Smooth muscle cell (in vitro differentiated cells): Measurements from ENCODE around the gene ZFHX2. TPM values are rescaled to one million over a fixed set of nuclear protein-coding genes. Genes with fewer than 3 reads are reported as not detected.

Source experiments
- DNase-seq: peaks from one replicate; lab custom pipeline; 2025; ENCODE audit not compliant: unreplicated experiment; lab: John Stamatoyannopoulos, UW
- H2AFZ ChIP-seq: fragments of 200-600 bp; sonication (generic); 2 replicates; pipeline ENCODE4 v1.6.0; 2016; ENCODE audit warnings: antibody characterized with exemption, low read depth, mild to moderate bottlenecking
- H3F3A ChIP-seq: fragments of 200-600 bp; sonication (generic); 2 replicates; pipeline ENCODE4 v1.6.0; 2017; ENCODE audit warnings: antibody characterized with exemption, low read depth
- H3K27ac ChIP-seq: fragments of 200-600 bp; sonication (generic); 2 replicates; pipeline ENCODE4 v1.5.1; 2016; ENCODE audit warnings: low read depth, mild to moderate bottlenecking
- H3K27me3 ChIP-seq: fragments of 200-600 bp; sonication (generic); 2 replicates; pipeline ENCODE4 v1.6.1; 2016; ENCODE audit warnings: low read depth, mild to moderate bottlenecking
- H3K36me3 ChIP-seq: fragments of 200-600 bp; sonication (generic); 2 replicates; pipeline ENCODE4 v1.5.1; 2016; ENCODE audit warnings: low read depth
- H3K4me1 ChIP-seq: fragments of 200-600 bp; sonication (generic); 2 replicates; pipeline ENCODE4 v1.5.1; 2016; ENCODE audit warnings: low read depth
- H3K4me2 ChIP-seq: fragments of 200-600 bp; sonication (generic); 2 replicates; pipeline ENCODE4 v1.6.0; 2016; ENCODE audit warnings: mild to moderate bottlenecking
- H3K4me3 ChIP-seq: fragments of 200-600 bp; sonication (generic); 2 replicates; pipeline ENCODE4 v1.5.1; 2016; ENCODE audit warnings: mild to moderate bottlenecking
- H3K79me2 ChIP-seq: fragments of 200-600 bp; sonication (generic); 2 replicates; pipeline ENCODE4 v1.6.0; 2016; ENCODE audit warnings: low read depth, mild to moderate bottlenecking
- H3K9ac ChIP-seq: fragments of 200-600 bp; sonication (generic); 2 replicates; pipeline ENCODE4 v1.6.0; 2016; ENCODE audit warnings: low read depth
- H3K9me3 ChIP-seq: fragments of 200-600 bp; sonication (generic); replicated peaks from 2 replicates; pipeline ENCODE4 v1.5.1; 2016; ENCODE audit warnings: low read depth
- H4K20me1 ChIP-seq: fragments of 200-600 bp; sonication (generic); 2 replicates; pipeline ENCODE4 v1.6.0; 2016; ENCODE audit warnings: low read depth
- CTCF ChIP-seq: fragments of 200-600 bp; sonication (generic); IDR thresholded peaks from 2 replicates; pipeline ENCODE4 v1.5.1; 2017; ENCODE audit warnings: borderline replicate concordance, mild to moderate bottlenecking, antibody characterized with exemption; ENCODE audit not compliant: insufficient read depth, poor library complexity, severe bottlenecking
- WGBS: methylation state at CpG from one replicate; pipeline ENCODE4 v1.1.7; 2016; ENCODE audit warnings: low lambda C conversion rate; 5-methylcytosine and 5-hydroxymethylcytosine counted together
- polyA plus RNA-seq: library from polyadenylated mRNA; unstranded; fragments of >200 nt; fragmentation: Nextera tagmentation; extraction: Ambion mirVana; gene quantifications from 2 replicates; pipeline ENCODE4 v1.2.1, GENCODE V29; 2016
- total RNA-seq: library from RNA; depleted of rRNA; stranded (reverse); fragments of >200 nt; gene quantifications from 2 replicates; pipeline ENCODE4 v1.2.3, GENCODE V29; 2014

The ZFHX2 gene
- total and polyA plus RNA-seq, 2 experiments from 2014 or later: 0.27 to 1.4 TPM

DNA sequence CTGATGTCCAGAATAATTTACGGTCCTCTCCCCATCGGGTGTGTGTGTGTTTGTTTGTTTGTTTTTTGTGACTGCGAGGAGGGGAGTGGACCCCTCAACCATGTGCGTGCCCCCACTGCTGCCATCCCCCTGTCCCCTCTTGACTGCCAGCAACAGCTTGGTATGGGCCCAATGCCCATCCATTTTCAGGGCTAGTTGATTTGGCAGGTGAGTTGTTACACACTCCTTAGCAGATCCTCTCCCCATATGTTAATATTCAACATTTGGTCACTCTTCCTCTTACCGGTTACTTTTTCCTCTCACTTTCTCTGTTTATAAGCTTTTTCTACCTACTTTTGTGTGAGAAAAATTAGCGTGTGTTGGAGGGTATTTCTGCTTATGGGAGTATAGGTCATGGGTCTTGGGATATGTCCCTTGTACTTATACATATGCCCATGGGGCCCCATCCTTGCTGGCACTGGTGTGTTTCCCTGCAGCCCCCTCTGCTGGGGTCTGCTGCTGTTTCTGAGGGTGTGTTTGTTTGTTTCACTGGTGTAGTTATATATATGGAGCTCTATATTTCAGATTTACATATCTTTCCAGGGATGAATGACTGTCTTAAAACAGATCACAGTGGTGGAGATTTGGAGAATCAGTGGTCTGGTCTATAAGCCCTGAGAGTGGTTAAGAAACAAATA, 33.8 kb downstream of the ZFHX2 start:
- H3K4me2 ChIP-seq: no peak overlapping the region
- no peaks in the 10 kb centered on the region for H3K36me3 ChIP-seq
- H3K27ac ChIP-seq: no peak overlapping the region
- no peaks in the 10 kb centered on the region for H3K79me2 ChIP-seq
- 91% methylated on average over 6 of the region's 6 CpGs for WGBS
- H3K9ac ChIP-seq: no peak overlapping the region
- peaks cover 11% of the 10 kb centered on the region for H3K4me1 ChIP-seq
- no peak for TF ChIP-seq CTCF
- H4K20me1 ChIP-seq: no peaks in the 10 kb centered on the region
- no peaks in the 10 kb centered on the region for H3K27me3 ChIP-seq
- H2AFZ ChIP-seq: no peak overlapping the region
- no peak for DNase-seq
- H3F3A ChIP-seq: no peaks in the 10 kb centered on the region
- no peaks in the 10 kb centered on the region for H3K9me3 ChIP-seq
- H3K4me3 ChIP-seq: no peak overlapping the region

DNA sequence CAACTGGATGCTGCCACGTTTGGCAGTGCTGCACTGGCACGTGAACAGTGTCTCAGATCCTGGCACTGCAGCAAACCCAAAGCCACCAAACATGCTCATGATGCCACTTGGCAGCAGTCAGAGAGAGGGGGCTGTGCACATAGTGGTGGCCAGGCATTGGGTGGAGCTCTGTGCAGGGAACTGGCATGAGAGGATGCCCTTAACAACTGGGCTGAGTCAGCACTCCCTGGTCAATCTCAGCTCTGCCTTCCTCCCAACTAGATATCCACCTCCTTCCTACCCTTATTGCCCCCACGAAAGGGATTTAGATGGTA, 37.0 kb downstream of the ZFHX2 start:
- H3K4me3 ChIP-seq: no peak overlapping the region
- H2AFZ ChIP-seq: no peak overlapping the region
- H3K36me3 ChIP-seq: no peaks in the 10 kb centered on the region
- DNase-seq: no peak
- H3K4me2 ChIP-seq: no peak overlapping the region
- WGBS: 94% methylated on average over 3 of the region's 3 CpGs
- no peak overlapping the region for H3K27ac ChIP-seq
- H4K20me1 ChIP-seq: no peaks in the 10 kb centered on the region
- H3K79me2 ChIP-seq: no peaks in the 10 kb centered on the region
- no peak for TF ChIP-seq CTCF
- no peaks in the 10 kb centered on the region for H3F3A ChIP-seq
- H3K4me1 ChIP-seq: peaks cover 11% of the 10 kb centered on the region
- H3K27me3 ChIP-seq: no peaks in the 10 kb centered on the region
- no peak overlapping the region for H3K9ac ChIP-seq
- H3K9me3 ChIP-seq: no peaks in the 10 kb centered on the region

GRCh38 chr14:23513818-23514643, 37.5 kb downstream of the ZFHX2 start:
- Histone ChIP-seq H3K4me2 (no peak overlapping the region), H3K4me3 (no peak overlapping the region), H3K4me1 (peaks cover 11% of the 10 kb centered on the region), H3K27me3 (no peaks in the 10 kb centered on the region), H2AFZ (no peak overlapping the region), H3K27ac (no peak overlapping the region), H4K20me1 (no peaks in the 10 kb centered on the region), H3K79me2 (no peaks in the 10 kb centered on the region), H3K36me3 (no peaks in the 10 kb centered on the region), H3F3A (no peaks in the 10 kb centered on the region), H3K9me3 (no peaks in the 10 kb centered on the region), H3K9ac (no peak overlapping the region)
- 91% methylated on average over 8 of the region's 8 CpGs for WGBS
- no peak for DNase-seq
- TF ChIP-seq CTCF: no peak
